Activated naive CD8-positive, alpha-beta T cell treated with anti-CD3 and anti-CD28 coated beads, Interleukin-2, amount 50 U/mL, for 24 hours (primary cell): ENCODE data around the gene UGT2B7.
"Not testable (repeated sequence)": the region's sequence is repeated elsewhere in the genome, so short reads cannot be mapped to it uniquely, and the experiment has no call there.

ENCODE experiments used
- ATAC-seq: fragments of 150-1000 bp; cut with Tn5 transposase; one replicate; pipeline ENCODE4 v1.10.0; 2021
- DNase-seq: peaks from one replicate; pipeline ENCODE4 v3.0.0; 2021
- H3K27ac Mint-ChIP-seq: one replicate; pipeline ENCODE4 v1.8.0; 2021; ENCODE audit warnings: mild to moderate bottlenecking, mixed read lengths
- H3K27me3 Mint-ChIP-seq: one replicate; pipeline ENCODE4 v1.8.0; 2021; ENCODE audit warnings: mixed read lengths
- H3K36me3 Mint-ChIP-seq: one replicate; pipeline ENCODE4 v1.8.0; 2021; ENCODE audit warnings: low read depth, mixed read lengths
- H3K4me1 Mint-ChIP-seq: one replicate; pipeline ENCODE4 v1.8.0; 2021; ENCODE audit warnings: mixed read lengths
- H3K4me3 Mint-ChIP-seq: one replicate; pipeline ENCODE4 v1.8.0; 2021; ENCODE audit warnings: mild to moderate bottlenecking, moderate library complexity, mixed read lengths
- H3K9me3 Mint-ChIP-seq: one replicate; pipeline ENCODE4 v1.8.0; 2021; ENCODE audit warnings: mixed read lengths

Gene UGT2B7

DNA sequence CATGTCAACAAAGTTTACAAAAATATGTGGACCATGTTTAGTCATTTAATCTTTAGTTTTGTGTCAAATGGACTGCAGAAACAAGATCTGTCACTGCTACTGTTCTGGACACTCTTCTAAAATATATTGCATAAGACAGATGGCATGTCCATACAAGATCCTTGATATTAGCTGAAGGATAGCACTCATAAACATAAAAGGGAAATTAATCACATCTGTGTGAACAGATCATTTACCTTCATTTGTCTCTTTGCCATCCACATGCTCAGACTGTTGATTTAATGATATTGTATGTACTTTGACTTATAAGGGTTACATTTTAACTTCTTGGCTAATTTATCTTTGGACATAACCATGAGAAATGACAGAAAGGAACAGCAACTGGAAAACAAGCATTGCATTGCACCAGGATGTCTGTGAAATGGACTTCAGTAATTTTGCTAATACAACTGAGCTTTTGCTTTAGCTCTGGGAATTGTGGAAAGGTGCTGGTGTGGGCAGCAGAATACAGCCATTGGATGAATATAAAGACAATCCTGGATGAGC, at the start of gene UGT2B7:
Gene UGT2B7, plus strand, starts transcription at position 364 of the 546 bp plus-strand sequence. Its CDS starts 47 bp downstream, at position 411.
- no peaks in the 10 kb centered on the region for H3K9me3 Mint-ChIP-seq
- no peak for DNase-seq
- H3K27ac Mint-ChIP-seq, result no peak within 1 kb of the TSS
- H3K36me3 Mint-ChIP-seq, result no peaks in the 10 kb centered on the region
- no peak within 1 kb of the TSS for H3K4me3 Mint-ChIP-seq
- ATAC-seq, result no peak
- no peaks in the 10 kb centered on the region for H3K27me3 Mint-ChIP-seq
- H3K4me1 Mint-ChIP-seq, result no peaks in the 10 kb centered on the region

DNA sequence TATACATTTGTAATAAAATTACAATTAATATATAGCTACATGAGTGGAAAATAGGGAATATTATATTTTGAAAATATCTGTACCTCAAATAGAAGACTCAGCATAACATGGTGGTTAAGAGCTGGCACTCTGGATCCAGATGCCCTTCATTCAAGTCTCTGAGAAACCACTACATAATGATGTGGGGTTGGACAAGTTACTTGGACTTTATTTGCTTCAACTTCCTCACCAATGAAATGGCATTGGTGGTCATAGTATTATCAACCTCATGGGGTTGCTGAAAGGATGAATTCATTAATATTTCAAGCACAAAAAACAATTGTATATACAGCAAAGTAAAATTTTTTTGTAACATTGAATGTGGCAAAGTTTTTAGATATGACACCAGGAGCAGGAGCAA, 46.4 kb upstream of the UGT2B7 start:
- ATAC-seq (no peak), DNase-seq (no peak)
- Mint-ChIP-seq H3K9me3 (no peaks in the 10 kb centered on the region), H3K4me3 (no peak overlapping the region), H3K27me3 (no peaks in the 10 kb centered on the region), H3K36me3 (no peaks in the 10 kb centered on the region), H3K4me1 (no peaks in the 10 kb centered on the region), H3K27ac (no peak overlapping the region)

DNA sequence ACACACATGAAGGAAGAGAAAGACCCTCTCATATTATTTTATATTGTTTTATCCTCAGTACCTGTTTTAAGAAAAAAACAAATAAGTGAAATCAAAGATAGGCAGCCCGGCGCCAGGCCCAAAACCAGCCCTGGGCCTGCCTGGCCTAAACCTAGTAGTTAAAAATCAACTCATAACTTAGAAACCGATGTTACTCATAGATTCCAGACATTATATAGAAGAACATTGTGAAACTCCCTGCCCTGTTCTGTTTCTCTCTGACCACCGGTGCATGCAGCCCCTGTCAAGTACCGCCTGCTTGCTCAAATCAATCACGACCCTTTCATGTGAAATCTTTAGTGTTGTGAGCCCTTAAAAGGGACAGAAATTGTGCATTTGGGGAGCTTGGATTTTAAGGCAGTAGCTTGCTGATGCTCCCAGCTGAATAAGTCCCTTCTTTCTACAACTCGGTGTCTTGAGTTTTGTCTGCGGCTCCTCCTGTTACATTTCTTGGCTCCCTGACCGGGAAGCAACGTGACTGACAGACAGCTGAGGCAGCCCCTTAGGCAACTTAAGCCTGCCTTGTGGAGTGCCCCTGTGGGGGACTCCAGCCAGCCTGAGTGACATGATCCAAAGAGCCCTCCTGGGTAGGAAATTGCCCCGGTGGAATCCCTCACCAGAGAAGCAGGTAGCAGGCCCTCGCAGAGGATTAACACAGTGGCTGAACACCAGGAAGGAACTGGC, 45.3 kb upstream of the UGT2B7 start:
- H3K27ac Mint-ChIP-seq, H3K9me3 Mint-ChIP-seq, DNase-seq, H3K4me1 Mint-ChIP-seq, H3K4me3 Mint-ChIP-seq, H3K27me3 Mint-ChIP-seq, H3K36me3 Mint-ChIP-seq, ATAC-seq: not testable (repeated sequence)

DNA sequence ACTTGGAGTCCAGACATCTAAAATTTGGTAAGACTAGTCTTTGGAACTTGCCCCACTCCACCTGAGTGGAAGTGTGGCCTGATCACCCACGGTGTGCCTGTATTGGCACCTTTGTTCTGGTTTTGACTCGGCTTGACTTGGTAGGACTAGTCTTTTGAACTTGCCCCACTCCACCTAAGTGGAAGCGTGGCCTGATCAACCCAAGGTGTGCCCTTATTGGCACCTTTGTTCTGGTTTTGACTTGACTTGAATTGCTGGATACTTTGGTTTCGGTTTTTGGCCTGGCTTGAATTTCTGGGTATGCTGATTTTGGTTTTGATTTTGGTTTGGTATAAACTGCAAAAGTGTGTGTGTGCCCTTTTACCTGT, 44.7 kb upstream of the UGT2B7 start:
- Mint-ChIP-seq H3K36me3 (no peaks in the 10 kb centered on the region), H3K9me3 (no peaks in the 10 kb centered on the region), H3K27ac (no peak overlapping the region), H3K4me3 (no peak overlapping the region), H3K27me3 (no peaks in the 10 kb centered on the region), H3K4me1 (no peaks in the 10 kb centered on the region)
- DNase-seq (no peak), ATAC-seq (no peak)

DNA sequence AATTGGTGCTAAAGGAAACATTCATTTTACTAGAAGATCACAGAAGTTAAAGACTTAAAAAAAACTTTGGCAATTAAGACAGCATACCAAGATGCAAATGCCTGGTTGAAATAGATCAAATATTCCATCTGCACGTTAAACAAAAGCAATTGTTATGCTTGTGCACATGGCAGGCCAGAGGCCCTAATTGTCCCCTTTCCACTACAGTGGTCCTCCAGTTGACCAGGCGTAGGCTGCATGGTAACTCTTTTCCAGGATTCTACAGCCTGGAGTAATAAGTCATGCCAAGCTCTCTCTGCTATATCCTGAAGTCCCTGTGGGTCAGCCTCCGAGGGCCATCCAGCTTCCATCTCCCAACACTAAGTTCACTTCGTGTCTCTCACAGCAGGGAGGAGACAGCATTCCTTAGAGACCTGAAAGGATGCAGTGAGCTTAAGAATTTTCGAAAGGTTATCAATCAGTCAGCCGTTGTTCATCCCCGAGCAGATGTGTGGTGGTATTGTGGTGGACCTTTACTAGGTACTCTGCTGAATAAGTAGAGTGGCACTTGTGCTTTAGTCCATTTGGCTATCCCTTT, 42.9 kb upstream of the UGT2B7 start:
- H3K4me3 Mint-ChIP-seq, H3K27ac Mint-ChIP-seq, H3K4me1 Mint-ChIP-seq, DNase-seq, ATAC-seq, H3K27me3 Mint-ChIP-seq, H3K36me3 Mint-ChIP-seq, H3K9me3 Mint-ChIP-seq: not testable (repeated sequence)

DNA sequence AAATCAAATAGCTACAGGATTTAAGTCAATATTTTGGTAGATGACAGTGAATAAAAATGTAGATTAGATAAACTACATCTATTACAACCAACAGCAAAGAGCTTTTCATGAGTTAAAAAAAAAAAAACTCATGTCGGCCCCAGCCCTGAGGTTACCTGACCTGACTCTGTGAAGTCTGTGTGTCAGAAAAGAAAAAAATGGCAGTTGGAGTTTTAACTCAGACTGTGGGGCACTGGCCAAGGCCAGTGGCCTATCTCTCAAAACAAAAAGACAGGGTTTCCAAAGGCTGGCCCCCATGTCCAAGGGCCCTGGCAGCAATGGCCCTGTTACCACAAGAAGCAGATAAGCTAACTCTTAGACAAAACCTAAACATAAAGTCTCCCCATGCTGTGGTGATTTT, 42.2 kb upstream of the UGT2B7 start:
- H3K9me3 Mint-ChIP-seq, H3K4me1 Mint-ChIP-seq, H3K4me3 Mint-ChIP-seq, DNase-seq, ATAC-seq, H3K27me3 Mint-ChIP-seq, H3K27ac Mint-ChIP-seq, H3K36me3 Mint-ChIP-seq: not testable (repeated sequence)

DNA sequence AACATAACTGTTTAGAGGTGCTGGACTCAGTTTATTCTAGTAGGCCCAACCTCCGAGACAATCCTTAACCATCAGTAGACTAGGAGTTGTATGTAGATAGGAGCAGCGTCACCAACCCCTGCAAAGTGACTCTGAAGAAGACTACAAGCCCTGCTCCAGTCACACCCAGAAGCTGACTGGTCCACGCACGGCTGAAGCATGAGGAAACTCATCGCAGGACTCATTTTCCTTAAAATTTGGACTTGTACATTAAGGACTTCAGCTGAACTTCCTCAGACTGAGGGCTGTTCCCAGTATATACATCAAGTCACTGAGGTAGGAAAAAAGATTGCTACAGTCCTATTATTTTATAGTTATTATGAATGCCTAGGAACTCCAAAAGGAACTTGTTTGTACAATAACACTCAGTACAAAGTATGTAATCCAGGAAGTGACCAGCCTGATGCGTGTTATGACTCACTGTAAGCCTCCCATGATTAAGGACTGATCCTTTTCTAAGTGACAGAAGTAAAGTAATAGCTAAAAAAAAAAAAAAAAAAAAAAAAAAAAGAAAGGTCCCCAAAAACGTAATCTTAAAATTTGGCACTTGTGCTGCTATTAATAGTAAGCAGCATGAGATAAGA, 41.6 kb upstream of the UGT2B7 start:
- DNase-seq, result no peak
- Mint-ChIP-seq H3K9me3 (no peaks in the 10 kb centered on the region), H3K27me3 (no peaks in the 10 kb centered on the region), H3K4me3 (no peak overlapping the region), H3K27ac (no peak overlapping the region), H3K4me1 (no peaks in the 10 kb centered on the region), H3K36me3 (no peaks in the 10 kb centered on the region)
- ATAC-seq, result no peak

DNA sequence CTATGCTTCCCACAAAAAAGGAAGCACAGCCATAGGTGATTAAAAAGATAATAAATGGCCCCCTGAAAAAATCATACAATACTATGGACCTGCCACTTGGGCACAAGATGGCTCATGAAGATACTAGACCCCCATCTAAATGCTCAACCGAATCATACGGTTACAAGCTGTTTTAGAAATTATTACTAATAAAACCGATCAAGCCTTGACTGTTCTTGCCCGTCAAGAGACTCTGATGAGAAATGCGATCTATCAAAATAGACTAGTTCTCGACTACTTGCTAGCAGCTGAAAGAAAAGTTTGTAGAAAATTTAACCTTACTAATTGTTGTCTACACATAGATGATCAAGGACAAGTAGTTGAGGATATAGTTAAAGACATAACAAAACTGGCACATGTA, 40.1 kb upstream of the UGT2B7 start:
- Mint-ChIP-seq H3K27ac (no peak overlapping the region), H3K36me3 (no peaks in the 10 kb centered on the region), H3K27me3 (no peaks in the 10 kb centered on the region), H3K4me3 (no peak overlapping the region), H3K9me3 (no peaks in the 10 kb centered on the region), H3K4me1 (no peaks in the 10 kb centered on the region)
- DNase-seq, result no peak
- no peak for ATAC-seq

DNA sequence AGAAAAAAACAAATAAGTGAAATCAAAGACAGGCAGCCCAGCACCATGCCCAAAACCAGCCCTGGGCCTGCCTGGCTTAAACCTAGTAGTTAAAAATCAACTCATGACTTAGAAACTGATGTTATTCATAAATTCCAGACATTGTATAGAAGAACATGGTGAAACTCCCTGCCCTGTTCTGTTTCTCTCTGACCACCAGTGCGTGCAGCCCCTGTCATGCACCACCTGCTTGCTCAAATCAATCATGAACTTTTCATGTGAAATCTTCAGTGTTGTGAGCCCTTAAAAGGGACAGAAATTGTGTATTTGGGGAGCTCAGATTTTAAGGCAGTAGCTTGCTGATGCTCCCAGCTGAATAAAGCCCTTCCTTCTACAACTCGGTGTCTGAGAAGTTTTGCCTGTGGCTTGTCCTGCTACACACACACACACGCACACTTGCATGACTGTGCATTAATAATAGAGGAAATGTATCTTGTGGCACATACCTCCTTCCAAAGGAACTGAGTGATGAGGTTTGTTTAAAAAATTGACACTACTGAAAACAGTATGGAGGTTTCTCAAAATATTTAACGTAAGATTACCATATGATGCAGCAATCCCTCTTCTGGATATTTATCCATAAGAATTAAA, 39.2 kb upstream of the UGT2B7 start:
- ATAC-seq (no peak), DNase-seq (no peak)

DNA sequence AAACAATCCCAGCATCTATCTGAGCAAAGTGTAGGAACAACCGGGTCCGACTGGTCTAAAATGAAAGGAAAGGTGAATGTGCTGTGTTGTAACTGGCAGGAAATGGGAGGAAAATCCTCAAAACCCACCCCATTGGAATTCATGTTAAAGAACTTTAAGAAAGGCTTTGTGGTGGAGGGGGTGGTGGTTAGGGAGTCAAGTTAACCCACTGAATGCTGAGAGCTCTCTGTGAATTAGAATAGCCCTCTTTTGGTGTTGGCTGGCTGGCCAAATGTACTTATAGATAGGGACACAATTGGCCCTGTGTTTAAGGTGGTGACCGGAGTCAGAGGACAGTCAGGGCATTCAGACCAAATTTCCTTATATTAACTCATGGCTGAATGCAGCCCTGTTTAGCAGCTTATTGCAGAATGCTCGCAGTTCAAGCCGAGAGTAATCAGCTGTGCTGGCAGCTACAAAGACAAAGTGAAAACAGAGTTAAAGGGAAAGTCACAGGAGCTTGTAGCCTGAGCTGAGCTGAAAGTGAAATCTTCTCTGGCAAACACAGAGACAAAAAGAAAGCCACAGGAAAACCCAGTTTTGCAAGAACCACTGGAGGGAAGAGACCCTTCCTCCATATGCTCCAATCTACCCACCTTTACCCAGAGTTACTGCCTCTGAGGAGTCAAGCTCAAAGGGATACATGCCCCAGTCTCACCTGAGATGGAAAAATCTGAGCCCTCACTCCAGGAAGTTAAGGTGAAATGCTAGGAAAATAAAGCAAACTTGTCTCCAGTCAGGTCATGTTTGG, 38.5 kb upstream of the UGT2B7 start:
- Mint-ChIP-seq H3K27me3 (no peaks in the 10 kb centered on the region), H3K4me1 (no peaks in the 10 kb centered on the region), H3K4me3 (no peak overlapping the region), H3K36me3 (no peaks in the 10 kb centered on the region), H3K27ac (no peak overlapping the region), H3K9me3 (no peaks in the 10 kb centered on the region)
- ATAC-seq (no peak), DNase-seq (no peak)

More for the DNA sequence above, 39.2 kb upstream of the UGT2B7 start:
- Mint-ChIP-seq H3K27me3 (no peaks in the 10 kb centered on the region), H3K4me1 (no peaks in the 10 kb centered on the region), H3K27ac (no peak overlapping the region), H3K36me3 (no peaks in the 10 kb centered on the region), H3K9me3 (no peaks in the 10 kb centered on the region), H3K4me3 (no peak overlapping the region)

DNA sequence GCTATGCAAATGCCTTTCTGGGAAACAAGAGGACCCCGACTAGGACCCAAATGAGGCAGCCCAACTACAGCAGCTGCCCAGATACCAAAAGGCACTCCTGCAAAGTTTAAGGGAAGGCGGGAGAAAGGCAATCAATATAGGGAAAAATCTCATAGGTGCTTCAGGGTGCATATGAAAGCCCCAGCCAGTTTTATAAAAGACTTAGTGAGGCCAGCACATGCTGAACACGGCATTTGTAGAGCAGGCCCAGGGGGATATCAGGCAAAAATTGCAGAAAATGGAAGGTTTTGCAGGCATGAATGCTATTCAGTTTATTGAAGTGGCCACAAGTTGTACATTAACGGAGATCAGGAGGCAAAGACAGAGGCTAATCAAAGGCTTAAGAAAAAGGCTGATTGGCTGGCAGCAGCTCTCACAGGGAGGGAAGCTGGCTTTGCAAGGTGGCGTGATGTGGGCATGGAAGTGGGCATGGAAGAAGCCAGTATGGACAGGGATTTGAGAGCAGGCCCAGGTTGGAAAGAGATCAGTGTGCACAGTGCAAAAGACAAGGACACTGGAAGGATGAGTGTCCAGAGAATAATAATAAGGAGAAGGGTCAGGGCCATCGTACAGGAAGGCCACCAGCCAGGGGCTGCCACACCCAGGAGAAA, 37.7 kb upstream of the UGT2B7 start:
- Mint-ChIP-seq H3K9me3 (no peaks in the 10 kb centered on the region), H3K36me3 (no peaks in the 10 kb centered on the region), H3K27me3 (no peaks in the 10 kb centered on the region), H3K4me3 (no peak overlapping the region), H3K4me1 (no peaks in the 10 kb centered on the region), H3K27ac (no peak overlapping the region)
- ATAC-seq (no peak), DNase-seq (no peak)

DNA sequence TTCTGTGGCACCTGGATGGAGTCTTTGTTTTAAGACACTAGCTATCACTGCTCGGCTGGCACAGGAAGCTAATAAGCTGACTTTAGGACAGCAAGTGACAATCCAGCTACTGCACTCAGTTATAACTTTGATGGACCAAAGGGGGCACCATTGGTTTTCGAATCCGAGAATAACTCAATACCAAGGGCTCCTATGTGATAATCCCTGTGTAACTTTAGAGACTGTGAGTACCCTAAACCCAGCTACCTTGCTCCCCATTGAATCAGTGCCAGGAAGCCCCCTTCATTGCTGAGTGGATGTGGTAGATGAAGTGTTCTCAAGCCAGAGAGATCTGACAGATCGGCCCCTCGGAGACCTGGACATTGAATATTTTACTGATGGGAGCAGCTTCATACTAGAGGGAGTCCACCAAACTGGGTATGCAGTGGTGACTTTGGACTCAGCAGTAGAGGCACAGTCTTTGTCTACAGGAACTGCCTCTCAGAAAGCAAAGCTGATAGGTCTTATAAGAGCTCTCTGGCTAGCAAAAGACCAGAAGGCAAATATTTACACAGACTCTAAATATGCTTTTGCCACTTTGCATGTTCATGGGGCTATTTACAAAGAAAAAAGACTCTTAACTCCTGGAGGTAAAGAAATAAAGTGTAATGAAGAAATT, 35.5 kb upstream of the UGT2B7 start:
- DNase-seq, result no peak
- H3K9me3 Mint-ChIP-seq, result no peaks in the 10 kb centered on the region

DNA sequence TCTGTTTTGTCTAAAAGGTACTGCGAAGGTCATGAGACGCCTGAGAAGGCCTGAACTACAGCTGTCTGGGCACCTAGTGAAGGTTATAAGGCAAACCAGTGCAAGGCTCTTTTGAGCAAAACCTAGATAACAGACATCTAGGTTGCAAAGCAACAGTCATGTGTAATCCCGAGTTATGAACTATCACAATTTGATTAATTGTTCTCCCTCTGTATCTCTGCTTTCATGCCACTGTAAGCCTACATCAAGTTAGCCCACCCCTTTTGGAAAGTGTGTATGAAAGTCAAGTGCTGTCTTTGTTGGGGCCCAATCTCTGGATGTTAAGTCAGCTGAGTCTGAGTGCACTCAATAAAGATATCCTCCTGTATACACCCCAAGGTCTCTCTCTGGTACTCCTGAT, 31.9 kb upstream of the UGT2B7 start:
- Mint-ChIP-seq H3K4me3 (no peak overlapping the region), H3K4me1 (no peaks in the 10 kb centered on the region), H3K36me3 (no peaks in the 10 kb centered on the region), H3K27me3 (no peaks in the 10 kb centered on the region), H3K27ac (no peak overlapping the region), H3K9me3 (no peaks in the 10 kb centered on the region)
- no peak for ATAC-seq
- DNase-seq, result no peak

More for the DNA sequence above, 35.5 kb upstream of the UGT2B7 start:
- H3K36me3 Mint-ChIP-seq, result no peaks in the 10 kb centered on the region
- no peak overlapping the region for H3K4me3 Mint-ChIP-seq
- H3K27ac Mint-ChIP-seq, result no peak overlapping the region
- H3K4me1 Mint-ChIP-seq, result no peaks in the 10 kb centered on the region
- no peak for ATAC-seq
- no peaks in the 10 kb centered on the region for H3K27me3 Mint-ChIP-seq
